Chondrocyte (in vitro differentiated cells): ENCODE data around the gene ENTPD3. TPM values are rescaled to one million over a fixed set of nuclear protein-coding genes. Genes with fewer than 3 reads are reported as not detected.

Experiments
- DNase-seq: peaks from one replicate; pipeline ENCODE4 v3.0.0; 2021; ENCODE audit warnings: mixed read lengths, low spot score
- H3K27ac Mint-ChIP-seq: one replicate; pipeline ENCODE4 v1.8.0; 2021; ENCODE audit warnings: mild to moderate bottlenecking, moderate library complexity, mixed read lengths; ENCODE audit not compliant: unreplicated experiment
- H3K27me3 Mint-ChIP-seq: 2 replicates; pipeline ENCODE4 v1.8.0; 2021; ENCODE audit warnings: low read depth, mixed read lengths
- H3K36me3 Mint-ChIP-seq: 2 replicates; pipeline ENCODE4 v1.8.0; 2021; ENCODE audit warnings: low read depth, mixed read lengths
- H3K4me1 Mint-ChIP-seq: 2 replicates; pipeline ENCODE4 v1.8.0; 2021; ENCODE audit warnings: low read depth, mild to moderate bottlenecking, mixed read lengths
- H3K4me3 Mint-ChIP-seq: one replicate; pipeline ENCODE4 v1.8.0; 2021; ENCODE audit warnings: mild to moderate bottlenecking, moderate library complexity, mixed read lengths; ENCODE audit not compliant: unreplicated experiment
- H3K9me3 Mint-ChIP-seq: 2 replicates; pipeline ENCODE4 v1.8.0; 2021; ENCODE audit warnings: low read depth, mixed read lengths
- total RNA-seq: library from RNA; stranded (reverse); gene quantifications from 3 replicates; pipeline ENCODE4 v1.2.1, GENCODE V29; 2021
- TF ChIP-seq, protein P1 (sequence below): fragments of 200-600 bp; sonication (generic); IDR thresholded peaks from 2 replicates; pipeline ENCODE4 v1.5.0; 2021; ENCODE audit warnings: antibody characterized with exemption, mild to moderate bottlenecking, moderate library complexity

The ENTPD3 gene
- total RNA-seq, 1 donor from 2014 or later, result 0.15 TPM

- Mint-ChIP-seq H3K27ac (peak within 1 kb of the TSS; percentile 86), H3K4me1 (peaks cover 13% of the 10 kb centered on the region), H3K36me3 (peaks cover 2% of the 10 kb centered on the region), H3K9me3 (no peaks in the 10 kb centered on the region), H3K27me3 (no peaks in the 10 kb centered on the region), H3K4me3 (peak within 1 kb of the TSS; percentile 81)
- no peak for DNase-seq
- TF ChIP-seq, protein P1, sequence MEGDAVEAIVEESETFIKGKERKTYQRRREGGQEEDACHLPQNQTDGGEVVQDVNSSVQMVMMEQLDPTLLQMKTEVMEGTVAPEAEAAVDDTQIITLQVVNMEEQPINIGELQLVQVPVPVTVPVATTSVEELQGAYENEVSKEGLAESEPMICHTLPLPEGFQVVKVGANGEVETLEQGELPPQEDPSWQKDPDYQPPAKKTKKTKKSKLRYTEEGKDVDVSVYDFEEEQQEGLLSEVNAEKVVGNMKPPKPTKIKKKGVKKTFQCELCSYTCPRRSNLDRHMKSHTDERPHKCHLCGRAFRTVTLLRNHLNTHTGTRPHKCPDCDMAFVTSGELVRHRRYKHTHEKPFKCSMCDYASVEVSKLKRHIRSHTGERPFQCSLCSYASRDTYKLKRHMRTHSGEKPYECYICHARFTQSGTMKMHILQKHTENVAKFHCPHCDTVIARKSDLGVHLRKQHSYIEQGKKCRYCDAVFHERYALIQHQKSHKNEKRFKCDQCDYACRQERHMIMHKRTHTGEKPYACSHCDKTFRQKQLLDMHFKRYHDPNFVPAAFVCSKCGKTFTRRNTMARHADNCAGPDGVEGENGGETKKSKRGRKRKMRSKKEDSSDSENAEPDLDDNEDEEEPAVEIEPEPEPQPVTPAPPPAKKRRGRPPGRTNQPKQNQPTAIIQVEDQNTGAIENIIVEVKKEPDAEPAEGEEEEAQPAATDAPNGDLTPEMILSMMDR, result no peak
Measured at GRCh38 chr3:40476478-40477470, 89.8 kb downstream of the ENTPD3 start, which contains the start of gene ZNF619. Gene ZNF619 (plus strand): TSS chr3:40477122. CDS start chr3:40477980, 858 bp downstream.

DNA sequence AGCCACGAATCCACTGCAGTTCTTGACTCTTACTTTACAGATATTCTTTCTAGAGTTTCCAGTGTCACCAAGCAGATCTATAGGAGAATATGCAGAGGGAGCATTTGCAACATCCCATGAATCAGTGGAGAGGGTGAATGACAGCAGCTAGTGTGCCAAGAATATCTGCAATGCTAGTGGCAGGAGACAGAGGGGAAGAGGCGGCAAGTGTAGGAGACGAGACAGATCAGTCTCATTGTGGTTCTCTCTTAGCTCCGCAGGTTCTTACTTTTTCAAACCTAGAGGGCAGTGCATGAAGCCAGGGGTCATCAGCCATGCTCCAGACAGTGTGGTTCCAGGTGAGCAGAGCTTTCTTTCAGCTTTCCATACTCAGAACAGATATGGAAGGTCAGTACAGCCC, 90.7 kb downstream of the ENTPD3 start:
- H3K4me1 Mint-ChIP-seq, result peaks cover 13% of the 10 kb centered on the region
- H3K27me3 Mint-ChIP-seq, result no peaks in the 10 kb centered on the region
- H3K9me3 Mint-ChIP-seq, result no peaks in the 10 kb centered on the region
- peak overlapping the region; percentile 86 for H3K27ac Mint-ChIP-seq
- TF ChIP-seq, protein P1, result no peak
- peak overlapping the region; percentile 81 for H3K4me3 Mint-ChIP-seq
- DNase-seq, result no peak
- H3K36me3 Mint-ChIP-seq, result peaks cover 7% of the 10 kb centered on the region

Other genes with a start within 250 kb of the ENTPD3 start
- 36.5 to 58.8 TPM (median 58.1 TPM) in 3 replicates for gene EIF1B, start 77.5 kb upstream of the ENTPD3 start, total RNA-seq
- gene RPL14, start 70.2 kb downstream of the ENTPD3 start, total RNA-seq, result 1,107 to 1,188 TPM (median 1,159 TPM) in 3 replicates
- 3.3 to 5.5 TPM (median 3.7 TPM) in 3 replicates for gene ZNF619, start 89.9 kb downstream of the ENTPD3 start, total RNA-seq
- 1.1 to 2.3 TPM (median 2.0 TPM) in 3 replicates for gene ZNF620, start 118.9 kb downstream of the ENTPD3 start, total RNA-seq
- 25.3 to 27.0 TPM (median 26.0 TPM) in 3 replicates for gene ZNF621, start 137.8 kb downstream of the ENTPD3 start, total RNA-seq